Thoracic aorta (tissue), 2 donors: Measurements from ENCODE around the gene FGGY. TPM values are rescaled to one million over a fixed set of nuclear protein-coding genes. Genes with fewer than 3 reads are reported as not detected.

Source experiments
- ATAC-seq: fragments of 150-250 bp; one replicate; pipeline ENCODE4 v1.8.0; 2017; ENCODE audit warnings: low read depth; ENCODE audit not compliant: insufficient number of reproducible peaks, low FRiP score
- DNase-seq: peaks from one replicate; pipeline ENCODE4 v3.0.0-alpha.2; 2020; ENCODE audit warnings: low spot score
- H3K27ac ChIP-seq, 2 donors: fragments of 200-600 bp; sonication (generic); 1 replicate in 1 of 2; 2 replicates in 1 of 2; pipeline ENCODE4 v1.5.1; 2016; ENCODE audit warnings: mild to moderate bottlenecking in 2 of 2, moderate library complexity in 2 of 2
- H3K27me3 ChIP-seq: fragments of 200-600 bp; sonication (generic); replicated peaks from 2 replicates; pipeline ENCODE4 v1.6.0; 2016; ENCODE audit warnings: mild to moderate bottlenecking; ENCODE audit not compliant: insufficient read depth
- H3K36me3 ChIP-seq: fragments of 200-600 bp; sonication (generic); one replicate; pipeline ENCODE4 v1.5.1; 2016
- H3K4me1 ChIP-seq, 2 donors: fragments of 200-600 bp; sonication (generic); 1 replicate in 1 of 2; 2 replicates in 1 of 2; pipeline versions ENCODE4 v1.5.1 to v1.6.0; 2016; ENCODE audit warnings: low read depth in 2 of 2, mild to moderate bottlenecking in 1 of 2; ENCODE audit not compliant: control insufficient read depth in 1 of 2
- H3K4me3 ChIP-seq: fragments of 200-600 bp; sonication (generic); 2 replicates; pipeline ENCODE4 v1.5.1; 2016; ENCODE audit warnings: mild to moderate bottlenecking
- H3K9me3 ChIP-seq: fragments of 200-600 bp; sonication (generic); 2 replicates; pipeline ENCODE4 v1.5.1; 2016
- total RNA-seq, 2 donors: library from RNA; depleted of rRNA; stranded (reverse); fragments of >200 nt; gene quantifications; one replicate each; pipeline versions ENCODE4 v1.1.0 to v1.2.3, GENCODE V29; 2016
- TF ChIP-seq, protein P1 (sequence below): fragments of 200-600 bp; sonication (generic); IDR thresholded peaks from one replicate; pipeline ENCODE4 v1.5.1; 2019; ENCODE audit warnings: antibody characterized with exemption

The FGGY gene
- total RNA-seq, 2 donors from 2014 or later, result 6.5 to 9.9 TPM

DNA sequence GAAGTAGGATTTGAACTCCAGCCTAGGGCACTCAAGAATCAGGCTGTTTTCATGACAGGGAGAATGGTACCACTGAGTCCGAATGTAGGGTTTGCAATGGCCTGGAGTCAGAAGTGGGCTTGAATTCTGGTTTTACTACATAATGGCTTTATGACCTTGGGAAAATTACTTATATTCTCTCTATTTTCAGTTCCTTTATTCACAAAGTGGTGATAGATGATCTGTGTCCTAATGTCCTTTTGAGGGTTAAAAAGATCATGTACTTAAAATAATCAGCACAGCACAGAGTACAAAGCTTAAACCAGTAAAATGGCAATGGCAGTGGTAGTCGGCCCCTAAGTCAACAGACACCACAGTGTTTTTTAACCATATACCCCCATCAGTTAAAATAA lies 454.1 kb downstream of the FGGY start:
- Histone ChIP-seq H3K9me3 (no peaks in the 10 kb centered on the region), H3K4me3 (no peak overlapping the region), H3K27ac (no peak overlapping the region), H3K4me1 (peaks cover 0 to 8% of the 10 kb centered on the region in 2 donors), H3K36me3 (no peaks in the 10 kb centered on the region), H3K27me3 (no peaks in the 10 kb centered on the region)
- DNase-seq (no peak), ATAC-seq (no peak)
- TF ChIP-seq, protein P1, sequence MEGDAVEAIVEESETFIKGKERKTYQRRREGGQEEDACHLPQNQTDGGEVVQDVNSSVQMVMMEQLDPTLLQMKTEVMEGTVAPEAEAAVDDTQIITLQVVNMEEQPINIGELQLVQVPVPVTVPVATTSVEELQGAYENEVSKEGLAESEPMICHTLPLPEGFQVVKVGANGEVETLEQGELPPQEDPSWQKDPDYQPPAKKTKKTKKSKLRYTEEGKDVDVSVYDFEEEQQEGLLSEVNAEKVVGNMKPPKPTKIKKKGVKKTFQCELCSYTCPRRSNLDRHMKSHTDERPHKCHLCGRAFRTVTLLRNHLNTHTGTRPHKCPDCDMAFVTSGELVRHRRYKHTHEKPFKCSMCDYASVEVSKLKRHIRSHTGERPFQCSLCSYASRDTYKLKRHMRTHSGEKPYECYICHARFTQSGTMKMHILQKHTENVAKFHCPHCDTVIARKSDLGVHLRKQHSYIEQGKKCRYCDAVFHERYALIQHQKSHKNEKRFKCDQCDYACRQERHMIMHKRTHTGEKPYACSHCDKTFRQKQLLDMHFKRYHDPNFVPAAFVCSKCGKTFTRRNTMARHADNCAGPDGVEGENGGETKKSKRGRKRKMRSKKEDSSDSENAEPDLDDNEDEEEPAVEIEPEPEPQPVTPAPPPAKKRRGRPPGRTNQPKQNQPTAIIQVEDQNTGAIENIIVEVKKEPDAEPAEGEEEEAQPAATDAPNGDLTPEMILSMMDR, result no peak

DNA sequence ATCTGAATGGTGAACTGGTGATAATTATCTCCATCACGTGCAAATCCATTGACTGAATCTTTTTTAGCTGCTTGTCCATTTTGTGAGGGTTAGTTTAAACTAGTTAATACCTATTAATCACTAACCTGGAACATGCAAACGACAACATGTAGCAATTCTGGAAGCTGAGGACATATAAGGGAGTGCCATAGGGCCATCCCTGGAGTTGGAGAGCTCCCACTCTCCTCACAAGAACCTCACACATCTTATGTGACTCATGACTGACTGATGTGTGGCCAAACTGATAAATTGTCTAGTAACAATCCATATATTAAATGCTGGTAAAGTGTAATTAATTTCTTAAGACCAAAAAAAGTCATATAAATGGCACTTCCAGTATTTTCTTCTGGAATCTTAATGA lies 454.9 kb downstream of the FGGY start:
- H3K27ac ChIP-seq, result no peak overlapping the region

DNA sequence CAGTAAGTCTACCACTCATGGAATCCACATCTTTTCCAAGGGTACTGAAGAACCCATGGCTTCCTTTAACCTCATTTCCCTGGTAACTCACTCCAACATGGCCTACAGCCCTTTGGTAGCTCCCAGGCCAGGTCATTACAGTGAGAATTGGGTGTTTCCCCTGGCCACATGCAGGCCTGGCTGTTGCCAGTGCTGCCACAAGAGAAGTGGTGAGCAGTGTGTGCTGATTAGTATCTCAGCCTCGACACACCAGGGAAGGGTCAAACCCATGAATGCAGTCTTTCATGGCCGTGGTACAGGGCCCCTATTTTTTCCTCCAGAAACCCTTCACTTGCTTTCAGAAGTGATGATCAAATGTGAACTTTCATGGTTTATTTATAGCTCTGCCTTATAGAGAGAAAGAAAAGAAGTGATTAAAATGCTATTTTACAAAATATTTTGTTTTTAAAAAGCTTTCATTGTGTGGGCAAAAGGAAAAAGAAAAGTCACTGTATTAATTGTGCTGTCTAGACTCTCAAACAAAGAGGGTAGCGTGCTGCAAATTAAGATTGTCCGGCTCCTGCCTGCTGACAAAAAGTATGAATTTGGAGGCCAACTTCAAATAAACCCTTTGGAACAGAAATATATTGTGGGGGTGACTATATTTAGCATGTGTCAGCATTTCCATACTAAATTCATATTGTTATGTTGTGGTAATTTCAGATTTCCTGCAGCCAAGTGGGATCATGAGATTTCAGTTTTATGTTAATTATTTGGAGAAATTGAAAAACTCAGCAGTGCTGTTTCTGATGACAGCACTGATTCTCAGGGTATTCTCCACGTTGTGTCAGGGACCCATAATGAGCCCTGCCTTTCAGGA lies 455.9 kb downstream of the FGGY start:
- Histone ChIP-seq H3K4me1 (peaks cover 0 to 8% of the 10 kb centered on the region in 2 donors), H3K27ac (no peak overlapping the region), H3K36me3 (no peaks in the 10 kb centered on the region), H3K9me3 (no peaks in the 10 kb centered on the region), H3K4me3 (no peak overlapping the region), H3K27me3 (no peaks in the 10 kb centered on the region)
- DNase-seq (no peak), ATAC-seq (no peak)
- TF ChIP-seq, protein P1, result no peak

More for the DNA sequence above, 454.9 kb downstream of the FGGY start:
- no peaks in the 10 kb centered on the region for H3K27me3 ChIP-seq
- H3K9me3 ChIP-seq, result no peaks in the 10 kb centered on the region
- H3K36me3 ChIP-seq, result no peaks in the 10 kb centered on the region
- H3K4me1 ChIP-seq, result peaks cover 0 to 8% of the 10 kb centered on the region in 2 donors
- ATAC-seq, result no peak
- no peak for DNase-seq
- no peak overlapping the region for H3K4me3 ChIP-seq
- TF ChIP-seq, protein P1, result no peak

DNA sequence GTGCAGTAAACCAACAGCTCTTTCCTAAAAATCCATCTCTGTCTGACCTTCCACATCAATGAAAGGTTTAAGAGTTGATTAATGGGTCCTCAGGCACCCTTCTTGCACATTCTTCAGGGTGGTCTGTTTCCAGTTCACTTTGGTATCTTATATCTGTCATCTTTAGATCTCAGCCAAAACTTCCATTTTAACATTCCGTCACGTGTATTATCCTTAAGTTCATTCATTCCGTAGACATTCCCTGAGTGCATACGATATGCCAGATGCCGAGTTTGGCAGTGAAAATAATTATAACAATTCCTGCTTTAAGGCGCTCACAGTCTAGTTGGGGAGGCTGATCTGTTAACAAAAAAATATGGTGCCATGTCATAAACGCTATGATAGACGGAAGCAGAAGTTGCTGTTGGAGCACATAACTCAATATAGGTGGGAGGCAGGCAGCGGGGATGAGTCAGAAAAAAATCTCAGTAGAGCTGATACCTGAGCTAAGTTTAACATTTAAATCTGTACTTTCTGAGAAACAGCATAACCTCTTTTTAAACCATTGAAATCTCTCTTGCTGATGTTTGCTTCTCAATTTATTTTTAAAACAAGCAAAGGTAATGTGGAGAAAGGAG lies 458.3 kb downstream of the FGGY start:
- H3K9me3 ChIP-seq, result no peaks in the 10 kb centered on the region
- H3K4me3 ChIP-seq, result no peak overlapping the region
- DNase-seq (no peak), ATAC-seq (no peak)
- no peaks in the 10 kb centered on the region for H3K27me3 ChIP-seq
- TF ChIP-seq, protein P1, result no peak
- no peak overlapping the region for H3K27ac ChIP-seq
- H3K4me1 ChIP-seq, result peaks cover 3 to 15% of the 10 kb centered on the region in 2 donors
- H3K36me3 ChIP-seq, result no peaks in the 10 kb centered on the region

DNA sequence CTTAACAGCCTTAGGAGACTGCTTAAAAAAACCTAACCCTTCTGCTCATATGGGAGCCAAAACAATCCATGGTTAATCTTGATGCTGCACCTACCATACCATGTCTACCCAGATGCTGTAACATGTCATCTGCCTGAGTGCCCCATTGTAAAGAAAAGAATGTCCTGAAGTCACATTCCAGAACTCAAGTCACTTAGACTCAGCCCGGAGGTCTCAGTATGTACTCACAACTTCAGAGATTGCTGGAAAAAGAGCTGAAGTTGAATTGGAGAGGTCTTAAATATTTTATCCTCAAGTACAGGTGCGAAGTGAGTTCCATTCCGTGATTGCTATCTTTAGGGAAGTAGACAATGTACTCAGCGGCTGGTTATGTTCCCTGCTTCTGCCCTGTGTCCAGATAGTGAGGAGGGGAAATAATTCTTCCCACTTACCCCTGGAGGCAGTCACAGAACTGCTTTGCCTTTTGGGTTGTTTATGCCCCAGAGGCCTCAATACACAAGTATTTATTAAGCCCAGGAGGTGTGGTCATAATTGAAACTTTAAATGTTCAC lies 460.4 kb downstream of the FGGY start:
- no peak for ATAC-seq
- Histone ChIP-seq H3K4me1 (peaks cover 3 to 7% of the 10 kb centered on the region in 2 donors), H3K36me3 (no peaks in the 10 kb centered on the region), H3K27me3 (no peaks in the 10 kb centered on the region), H3K27ac (no peak overlapping the region), H3K9me3 (no peaks in the 10 kb centered on the region), H3K4me3 (no peak overlapping the region)
- DNase-seq, result no peak
- TF ChIP-seq, protein P1, result no peak
